T-helper 1 cell treated with Interleukin-12 subunit alpha and Interleukin-12 subunit beta and Interleukin-4 antibody, amounts not matched to agents 30 ng/mL and 1 ng/mL, for 36 hours (primary cell): ENCODE measurements around the gene LRP1. TPM values are rescaled to one million over a fixed set of nuclear protein-coding genes. Genes with fewer than 3 reads are reported as not detected.

Source experiments
- intact Hi-C: fragments of 100-400 bp; cut with micrococcal nuclease; formaldehyde crosslinking; loops from one replicate; pipeline ENCODE4 v1.15.1; 2024
- total RNA-seq: library from RNA; stranded (reverse); gene quantifications from 2 replicates; pipeline ENCODE4 v1.2.3, GENCODE V29; 2022

LRP1 gene
- total RNA-seq, 1 donor from 2014 or later: 0.86 TPM

GRCh38 chr12:57131896-57132744, 3.8 kb downstream of the LRP1 start:
- intact Hi-C loops: no loop called here

GRCh38 chr12:57133013-57133569, 4.8 kb downstream of the LRP1 start:
- intact Hi-C loops: no loop called here

- intact Hi-C loops: no loop called here
Measured at GRCh38 chr12:57133916-57134315, 5.6 kb downstream of the LRP1 start.

- intact Hi-C loops: no loop called here
Measured at GRCh38 chr12:57134949-57135348, 6.7 kb downstream of the LRP1 start.

- intact Hi-C loops: no loop called here
Measured at GRCh38 chr12:57135527-57136326, 7.4 kb downstream of the LRP1 start.

GRCh38 chr12:57138526-57139272, 10.4 kb downstream of the LRP1 start:
- intact Hi-C loops: no loop called here

- intact Hi-C loops: no loop called here
Measured at GRCh38 chr12:57139796-57140649, 11.7 kb downstream of the LRP1 start.

GRCh38 chr12:57141249-57141648, 13.0 kb downstream of the LRP1 start:
- intact Hi-C loops: no loop called here

GRCh38 chr12:57142121-57142520, 13.8 kb downstream of the LRP1 start:
- intact Hi-C loops: no loop called here

- intact Hi-C loops: no loop called here
Measured at GRCh38 chr12:57142727-57143126, 14.4 kb downstream of the LRP1 start.

- intact Hi-C loops: no loop called here
Measured at GRCh38 chr12:57143454-57143853, 15.2 kb downstream of the LRP1 start.

- intact Hi-C loops: no loop called here
Measured at GRCh38 chr12:57145460-57146059, 17.3 kb downstream of the LRP1 start.

GRCh38 chr12:57146092-57146491, 17.8 kb downstream of the LRP1 start:
- intact Hi-C loops: no loop called here

GRCh38 chr12:57146961-57147944, 19.0 kb downstream of the LRP1 start, which contains the start of gene LRP1-AS:
LRP1-AS (minus strand) TSS chr12:57147619.
- intact Hi-C loops: no loop called here

- intact Hi-C loops: no loop called here
Measured at GRCh38 chr12:57148469-57149244, 20.4 kb downstream of the LRP1 start.

- intact Hi-C loops: no loop called here
Measured at GRCh38 chr12:57149245-57149900, 21.1 kb downstream of the LRP1 start.

GRCh38 chr12:57150400-57151000, 22.2 kb downstream of the LRP1 start:
- intact Hi-C loops: no loop called here
